NCI-H2029 treated with DMSO at 0.1 percent for 48 hours (cell line): Measurements from ENCODE around the gene ZSCAN10.

Source experiments
- DNase-seq: peaks from one replicate; lab custom pipeline; 2025; lab: John Stamatoyannopoulos, UW

Gene ZSCAN10

GRCh38 chr16:3134338-3135125, 35.4 kb upstream of the ZSCAN10 start, which contains the start of gene ZNF213:
Gene ZNF213 (plus strand): TSS chr16:3135029. CDS start chr16:3137281, 2,252 bp downstream.
- DNase-seq: peak; percentile 91

DNA sequence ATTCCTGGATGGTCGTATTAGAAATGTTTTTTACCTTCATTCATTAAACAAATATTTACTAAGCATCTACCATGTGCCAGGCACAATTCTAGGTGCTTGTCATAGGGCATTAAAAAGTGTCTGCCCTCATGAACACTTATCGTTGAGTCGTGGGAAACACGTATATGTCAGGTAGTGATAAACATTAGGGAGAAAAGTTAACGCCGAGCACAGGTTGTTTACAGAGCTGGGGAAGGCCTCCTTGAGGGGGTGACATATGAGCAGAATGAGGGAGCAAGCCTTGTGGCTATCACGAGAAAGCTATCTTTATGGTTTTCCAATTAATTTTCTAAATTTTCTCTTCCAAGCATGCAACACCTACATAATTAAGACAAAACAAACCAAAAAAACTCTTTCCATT, 34.8 kb upstream of the ZSCAN10 start:
- no peak for DNase-seq

DNA sequence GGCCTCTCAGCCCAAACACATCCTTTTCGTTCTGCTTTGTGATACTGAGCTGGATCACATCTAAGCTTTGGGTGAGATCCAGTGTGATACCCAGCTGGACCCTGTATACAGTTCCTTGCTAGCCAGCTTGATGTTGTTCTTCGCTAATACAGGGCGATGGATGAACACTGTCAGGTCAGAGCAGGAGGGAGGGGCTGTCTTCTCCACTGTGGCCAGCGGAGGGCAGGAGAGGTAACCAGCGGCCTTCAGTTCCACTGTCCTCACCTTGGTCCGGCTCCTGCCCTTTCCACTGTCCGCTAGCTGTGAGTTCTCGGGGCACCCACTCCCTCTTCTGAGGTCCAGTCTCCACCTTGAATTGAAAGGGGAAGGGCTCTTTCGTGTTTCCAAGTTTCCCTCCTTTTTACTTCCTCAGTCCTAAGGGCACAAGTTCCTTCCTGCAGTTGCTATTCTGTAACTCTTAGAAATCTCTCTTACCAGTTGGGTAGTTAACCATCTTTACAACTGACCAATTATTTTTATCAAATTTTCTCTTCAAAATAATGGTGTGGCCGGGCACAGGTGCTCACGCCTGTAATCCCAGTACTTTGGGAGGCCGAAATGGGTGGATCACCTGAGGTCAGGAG, 32.8 kb upstream of the ZSCAN10 start:
- DNase-seq: no peak

DNA sequence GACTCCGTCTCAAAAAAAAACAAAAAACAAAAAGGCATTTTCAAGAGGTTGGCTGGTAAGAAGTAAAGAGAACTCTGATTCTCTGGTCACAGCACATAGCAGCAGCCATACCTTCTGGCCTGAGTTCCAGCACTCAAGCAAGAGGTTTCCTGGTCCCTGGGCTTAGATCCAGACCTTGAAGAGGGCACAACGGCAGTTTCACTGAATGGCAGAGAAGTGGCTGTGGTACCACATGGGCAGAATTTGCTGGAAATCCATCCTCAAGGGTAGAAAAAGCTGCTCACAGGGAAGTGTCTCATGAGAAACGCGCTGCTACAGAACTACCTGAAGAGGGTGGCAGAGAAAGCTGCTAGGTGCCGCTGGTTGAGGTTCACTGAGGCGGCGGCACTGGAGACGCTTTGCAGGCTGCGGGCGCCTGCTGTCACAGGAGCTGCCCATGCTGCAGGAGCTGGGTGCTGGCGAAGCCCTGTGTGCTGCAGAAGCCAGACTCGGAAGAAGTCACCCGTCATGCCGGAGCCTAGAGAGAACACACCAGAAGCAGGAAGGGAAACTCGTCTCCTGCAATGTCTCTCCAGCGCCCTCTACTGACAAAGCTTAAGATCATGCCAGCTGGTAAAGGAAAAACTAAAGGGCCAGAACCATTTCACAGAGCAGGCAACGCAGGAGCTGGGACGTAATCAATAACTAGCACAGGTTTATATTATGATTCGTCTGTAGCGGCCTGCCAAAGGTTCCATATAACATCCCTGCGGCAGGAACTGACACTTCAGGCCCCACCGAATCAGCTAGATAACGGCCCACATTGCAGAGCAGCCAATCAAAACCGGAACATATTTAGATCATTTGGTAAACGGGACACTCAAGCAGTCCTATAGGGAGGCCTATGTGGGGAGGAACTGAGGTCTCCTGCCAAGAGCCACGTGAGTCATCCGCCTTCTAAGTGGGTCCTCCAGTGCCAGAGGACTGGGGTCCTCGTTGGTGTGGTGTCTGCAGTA, 30.3 kb upstream of the ZSCAN10 start:
- DNase-seq: peak; percentile 74

DNA sequence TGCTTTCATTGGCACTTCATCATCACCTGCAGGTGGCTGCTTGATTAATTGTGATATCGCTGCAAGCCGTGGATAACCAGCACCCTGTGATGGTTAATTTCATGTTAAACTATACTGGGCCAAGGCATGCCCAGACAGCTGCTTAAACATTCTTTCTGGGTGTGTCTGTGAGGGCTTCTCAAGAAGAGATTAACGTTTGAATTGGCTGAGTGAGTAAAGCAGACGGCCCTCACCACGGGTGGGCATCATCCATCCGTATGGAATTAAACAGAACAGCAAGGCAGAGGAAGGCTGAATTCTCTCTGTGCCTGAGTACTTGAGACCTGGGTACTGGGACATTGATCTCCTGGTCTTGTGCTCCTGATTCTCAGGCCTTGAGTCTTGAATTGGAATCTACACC, 28.7 kb upstream of the ZSCAN10 start:
- no peak for DNase-seq

- peak; percentile 79 for DNase-seq
Measured at GRCh38 chr16:3123986-3124886, 25.1 kb upstream of the ZSCAN10 start.

DNA sequence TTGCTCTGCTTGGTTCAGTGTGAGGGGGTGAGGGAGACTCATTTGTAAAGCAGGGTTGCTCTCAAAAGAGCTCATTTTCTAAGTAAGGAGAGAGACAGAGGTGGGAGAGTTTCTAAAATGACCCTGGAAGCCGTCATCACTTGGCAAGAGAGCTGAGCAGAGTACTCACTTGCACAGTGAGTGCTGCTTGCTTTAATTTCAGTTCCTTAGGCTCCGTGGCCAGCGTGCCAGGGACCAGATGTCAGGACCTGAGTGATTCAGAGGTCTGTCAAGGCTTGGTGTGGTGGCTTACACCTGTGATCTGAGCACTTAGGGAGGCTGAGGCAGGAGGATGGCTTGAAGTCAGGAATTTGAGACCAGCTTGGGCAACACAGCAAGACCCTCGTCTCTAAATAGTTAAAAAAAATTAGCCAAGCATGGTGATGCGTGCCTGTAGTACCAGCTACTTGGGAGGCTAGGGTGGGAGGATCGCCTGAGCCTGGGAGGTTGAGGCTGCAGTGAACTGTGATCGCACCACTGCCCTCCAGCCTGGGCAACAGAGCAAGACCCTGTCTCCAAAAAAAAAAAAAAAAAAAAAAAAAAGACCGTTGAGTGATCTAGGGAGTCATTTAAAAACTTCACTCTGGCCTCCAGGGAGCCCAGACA, 24.0 kb upstream of the ZSCAN10 start:
- no peak for DNase-seq

DNA sequence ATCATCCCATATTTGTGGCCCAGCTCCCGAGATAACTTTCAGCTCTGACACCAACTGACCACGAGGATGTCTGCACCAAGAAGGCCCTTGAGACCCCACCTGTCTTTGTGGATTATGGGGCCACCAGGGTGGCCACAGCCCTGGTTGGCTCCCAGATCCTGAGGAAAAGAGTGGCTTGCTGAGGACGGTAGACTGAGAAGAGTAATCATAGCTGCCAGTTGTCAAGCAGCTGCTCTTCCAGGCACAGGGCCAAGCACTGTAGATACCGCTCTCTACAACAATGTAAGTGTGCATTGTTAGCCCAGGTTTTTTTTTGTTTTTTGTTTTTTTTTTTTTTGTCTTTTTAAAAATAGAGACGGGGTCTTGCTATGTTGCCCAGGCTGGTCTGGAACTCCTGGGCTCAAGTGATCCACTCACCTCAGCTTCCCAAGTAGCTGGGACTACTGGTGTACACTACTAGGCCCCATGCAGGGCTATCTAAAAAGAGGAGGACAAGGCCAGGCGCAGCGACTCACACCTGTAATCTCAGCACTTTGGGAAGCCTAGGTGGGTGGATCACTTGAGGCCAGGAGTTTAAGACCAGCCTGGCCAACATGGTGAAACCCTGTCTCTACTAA, 22.9 kb upstream of the ZSCAN10 start:
- DNase-seq: peak; percentile 56

- DNase-seq: no peak
Measured at GRCh38 chr16:3120435-3120834, 21.3 kb upstream of the ZSCAN10 start.

GRCh38 chr16:3119701-3120408, 20.8 kb upstream of the ZSCAN10 start:
- no peak for DNase-seq

- no peak for DNase-seq
Measured at GRCh38 chr16:3119286-3119685, 20.2 kb upstream of the ZSCAN10 start.

- no peak for DNase-seq
Measured at GRCh38 chr16:3118846-3119245, 19.8 kb upstream of the ZSCAN10 start.

- DNase-seq: no peak
Measured at GRCh38 chr16:3118204-3118790, 19.2 kb upstream of the ZSCAN10 start.

DNA sequence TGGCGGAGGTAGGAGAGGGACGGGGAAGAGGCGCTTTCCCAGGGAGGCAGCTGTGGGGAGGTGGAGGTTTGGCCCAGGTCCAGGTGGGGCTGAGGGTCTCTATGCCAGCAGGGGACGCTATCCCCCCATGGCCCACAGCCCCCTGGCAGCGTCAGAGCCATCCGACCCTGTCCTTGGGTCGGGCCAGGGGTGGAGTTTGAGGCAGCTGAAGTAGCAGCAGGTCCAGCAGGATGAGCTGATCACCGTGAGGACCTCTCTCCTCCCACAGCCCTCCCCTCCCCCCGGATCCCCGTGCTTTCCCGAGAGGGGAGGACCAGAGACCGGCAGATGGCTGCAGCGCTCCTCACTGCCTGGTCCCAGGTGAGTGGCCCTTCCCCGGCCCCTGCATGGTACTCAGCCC, 16.5 kb upstream of the ZSCAN10 start:
- DNase-seq: no peak

DNA sequence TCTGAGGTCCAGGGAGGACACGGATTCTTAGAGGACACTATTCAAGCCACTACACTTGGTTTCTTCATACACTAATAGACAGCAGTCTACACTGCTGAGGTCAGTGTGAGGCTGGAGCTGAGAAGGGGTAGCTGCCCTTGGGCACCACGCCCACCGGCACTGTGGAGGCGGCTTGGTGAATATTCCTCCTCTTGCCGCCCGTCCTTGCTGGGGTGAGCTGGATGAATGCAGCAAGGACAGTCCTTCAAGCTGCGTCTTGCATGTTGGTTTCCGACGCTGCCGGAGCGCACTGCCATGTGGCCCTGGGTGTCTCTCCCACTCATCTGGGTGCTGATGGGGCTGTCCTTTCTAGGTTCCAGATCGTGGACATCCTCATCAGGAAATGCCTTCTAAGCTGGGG, 15.9 kb upstream of the ZSCAN10 start:
- DNase-seq: no peak

DNA sequence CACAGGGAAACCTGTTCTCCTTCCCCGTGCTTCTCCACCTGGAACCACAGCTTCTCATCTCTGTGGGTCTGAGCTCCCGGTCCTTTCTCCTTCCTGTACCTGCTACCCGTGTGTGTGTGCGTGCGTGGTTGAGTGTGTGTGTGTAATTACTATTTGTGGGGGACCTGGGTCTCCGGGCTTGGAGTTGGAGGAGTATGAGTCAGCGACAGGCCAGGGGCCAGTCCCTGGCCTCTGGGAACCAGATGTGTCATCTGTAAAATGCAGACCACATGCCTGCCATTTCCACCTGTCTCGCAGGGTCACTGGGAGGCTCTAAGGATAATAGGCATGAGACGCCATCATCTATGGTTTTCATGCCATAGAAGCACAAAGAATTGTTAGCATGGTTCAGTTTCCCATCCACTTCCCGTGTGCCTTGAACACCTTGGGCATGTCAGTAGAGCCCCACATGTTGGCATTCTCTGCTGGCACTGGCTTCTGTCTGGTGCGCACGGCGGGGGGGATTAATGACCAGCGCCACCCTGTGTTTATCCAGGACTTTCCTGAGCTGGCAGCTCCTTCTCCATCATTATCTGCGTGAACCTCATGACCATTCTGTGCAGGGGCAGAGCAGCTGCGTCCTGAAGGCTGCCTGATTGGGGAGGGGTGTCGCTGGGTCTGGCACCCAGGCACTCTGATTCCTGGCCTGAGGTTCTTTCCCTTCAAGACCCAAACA, 14.8 kb upstream of the ZSCAN10 start:
- no peak for DNase-seq

GRCh38 chr16:3112881-3113574, 13.9 kb upstream of the ZSCAN10 start:
- no peak for DNase-seq
